Measurements from ENCODE around the gene MYO7B.

Gene MYO7B

GRCh38 chr2:127577208-127577475, 41.7 kb downstream of the MYO7B start:
- Histone ChIP-seq H2BK5ac (ENCODE audit: low read length) (no peak overlapping the region), H3K9me3 (replicated peaks in 1 of 2; ENCODE audit: control insufficient read depth in 2 of 2, insufficient read depth in 1 of 2, low read depth in 1 of 2, low read length in 2 of 2) (no peaks in the 10 kb centered on the region), H3K4ac (ENCODE audit: low read length) (no peak overlapping the region), H3K14ac (ENCODE audit: low read length) (no peak overlapping the region), H3K36me3 (replicated peaks in 1 of 2; ENCODE audit: control insufficient read depth in 2 of 2, insufficient read depth in 2 of 2, low read length in 2 of 2) (no peaks in the 10 kb centered on the region), H3K23ac (ENCODE audit: low read depth, low read length, poor library complexity) (no peak overlapping the region), H3K18ac (ENCODE audit: low read length) (no peak overlapping the region), H3K9ac (ENCODE audit: low read depth, low read length, poor library complexity) (no peak overlapping the region), H2BK120ac (ENCODE audit: low read depth, low read length) (no peak overlapping the region), H3K27ac (replicated peaks; ENCODE audit: low read length) (no peak overlapping the region), H2BK15ac (ENCODE audit: low read length) (no peak overlapping the region), H3K4me3 (ENCODE audit: low read length in 2 of 2) (no peak overlapping the region), H3K79me1 (ENCODE audit: low read depth, low read length) (no peaks in the 10 kb centered on the region), H3K27me3 (ENCODE audit: control insufficient read depth in 3 of 3, insufficient read depth in 3 of 3, low read depth in 1 of 3, low read length in 3 of 3) (peaks cover 0 to 27% (median 0%) of the 10 kb centered on the region in 3 experiments), H2AK5ac (ENCODE audit: low read depth, low read length) (no peak overlapping the region), H4K91ac (ENCODE audit: low read depth, low read length, poor library complexity) (no peak overlapping the region), H3K4me2 (ENCODE audit: insufficient read depth, low read length, poor library complexity, severe bottlenecking) (no peak overlapping the region), H2AFZ (ENCODE audit: low read length) (no peak overlapping the region), H3K4me1 (ENCODE audit: control insufficient read depth in 2 of 2, insufficient read depth in 1 of 2, low read depth in 1 of 2, low read length in 2 of 2) (no peaks in the 10 kb centered on the region), H4K8ac (ENCODE audit: low read depth, low read length) (no peak overlapping the region), H2BK12ac (ENCODE audit: low read length) (no peak overlapping the region)
- no CpG with 5 or more reads among the region's 2 CpGs for WGBS, 2 donors (ENCODE audit: extremely low coverage in 2 of 2, insufficient read length in 2 of 2, insufficient replicate concordance in 1 of 2)
- DNase-seq (ENCODE audit: low spot score): no peak

GRCh38 chr2:127577503-127577902, 42.0 kb downstream of the MYO7B start:
- H2BK15ac ChIP-seq (ENCODE audit: low read length): no peak overlapping the region
- no peak overlapping the region for H3K18ac ChIP-seq (ENCODE audit: low read length)
- no peak overlapping the region for H4K8ac ChIP-seq (ENCODE audit: low read depth, low read length)
- no peaks in the 10 kb centered on the region for H3K4me1 ChIP-seq (ENCODE audit: control insufficient read depth in 2 of 2, insufficient read depth in 1 of 2, low read depth in 1 of 2, low read length in 2 of 2)
- no peak overlapping the region for H4K91ac ChIP-seq (ENCODE audit: low read depth, low read length, poor library complexity)
- H3K23ac ChIP-seq (ENCODE audit: low read depth, low read length, poor library complexity): peak overlapping the region; percentile 62
- no peak overlapping the region for H2BK120ac ChIP-seq (ENCODE audit: low read depth, low read length)
- H3K9ac ChIP-seq (ENCODE audit: low read depth, low read length, poor library complexity): peak overlapping the region; percentile 46
- H3K79me1 ChIP-seq (ENCODE audit: low read depth, low read length): no peaks in the 10 kb centered on the region
- H3K27ac ChIP-seq (replicated peaks; ENCODE audit: low read length): no peak overlapping the region
- H2BK12ac ChIP-seq (ENCODE audit: low read length): no peak overlapping the region
- H3K27me3 ChIP-seq (ENCODE audit: control insufficient read depth in 3 of 3, insufficient read depth in 3 of 3, low read depth in 1 of 3, low read length in 3 of 3): peaks cover 0 to 26% (median 0%) of the 10 kb centered on the region in 3 experiments
- no peak overlapping the region for H3K14ac ChIP-seq (ENCODE audit: low read length)
- no peaks in the 10 kb centered on the region for H3K36me3 ChIP-seq (replicated peaks in 1 of 2; ENCODE audit: control insufficient read depth in 2 of 2, insufficient read depth in 2 of 2, low read length in 2 of 2)
- no CpG with 5 or more reads among the region's 12 CpGs for WGBS, 2 donors (ENCODE audit: extremely low coverage in 2 of 2, insufficient read length in 2 of 2, insufficient replicate concordance in 1 of 2)
- H2BK5ac ChIP-seq (ENCODE audit: low read length): no peak overlapping the region
- H3K4ac ChIP-seq (ENCODE audit: low read length): no peak overlapping the region
- H2AK5ac ChIP-seq (ENCODE audit: low read depth, low read length): peak overlapping the region; percentile 64
- DNase-seq (ENCODE audit: low spot score): no peak
- H3K4me2 ChIP-seq (ENCODE audit: insufficient read depth, low read length, poor library complexity, severe bottlenecking): no peak overlapping the region
- H2AFZ ChIP-seq (ENCODE audit: low read length): no peak overlapping the region
- no peaks in the 10 kb centered on the region for H3K9me3 ChIP-seq (replicated peaks in 1 of 2; ENCODE audit: control insufficient read depth in 2 of 2, insufficient read depth in 1 of 2, low read depth in 1 of 2, low read length in 2 of 2)
- H3K4me3 ChIP-seq (ENCODE audit: low read length in 2 of 2): no peak overlapping the region

GRCh38 chr2:127577973-127578372, 42.5 kb downstream of the MYO7B start:
- Histone ChIP-seq H3K14ac (ENCODE audit: low read length) (no peak overlapping the region), H3K23ac (ENCODE audit: low read depth, low read length, poor library complexity) (peak overlapping the region; percentile 4), H3K4me2 (ENCODE audit: insufficient read depth, low read length, poor library complexity, severe bottlenecking) (no peak overlapping the region), H2BK15ac (ENCODE audit: low read length) (no peak overlapping the region), H2BK5ac (ENCODE audit: low read length) (no peak overlapping the region), H3K27ac (replicated peaks; ENCODE audit: low read length) (no peak overlapping the region), H3K79me1 (ENCODE audit: low read depth, low read length) (no peaks in the 10 kb centered on the region), H4K8ac (ENCODE audit: low read depth, low read length) (no peak overlapping the region), H2BK12ac (ENCODE audit: low read length) (no peak overlapping the region), H3K4ac (ENCODE audit: low read length) (no peak overlapping the region), H2AK5ac (ENCODE audit: low read depth, low read length) (peak overlapping the region; percentile 64), H3K9me3 (replicated peaks in 1 of 2; ENCODE audit: control insufficient read depth in 2 of 2, insufficient read depth in 1 of 2, low read depth in 1 of 2, low read length in 2 of 2) (no peaks in the 10 kb centered on the region), H3K4me1 (ENCODE audit: control insufficient read depth in 2 of 2, insufficient read depth in 1 of 2, low read depth in 1 of 2, low read length in 2 of 2) (no peaks in the 10 kb centered on the region), H3K27me3 (ENCODE audit: control insufficient read depth in 3 of 3, insufficient read depth in 3 of 3, low read depth in 1 of 3, low read length in 3 of 3) (peaks cover 0 to 27% (median 0%) of the 10 kb centered on the region in 3 experiments), H2AFZ (ENCODE audit: low read length) (no peak overlapping the region), H4K91ac (ENCODE audit: low read depth, low read length, poor library complexity) (no peak overlapping the region), H3K18ac (ENCODE audit: low read length) (no peak overlapping the region), H3K4me3 (ENCODE audit: low read length in 2 of 2) (no peak overlapping the region), H3K36me3 (replicated peaks in 1 of 2; ENCODE audit: control insufficient read depth in 2 of 2, insufficient read depth in 2 of 2, low read length in 2 of 2) (no peaks in the 10 kb centered on the region), H2BK120ac (ENCODE audit: low read depth, low read length) (no peak overlapping the region), H3K9ac (ENCODE audit: low read depth, low read length, poor library complexity) (no peak overlapping the region)
- WGBS, 2 donors (ENCODE audit: extremely low coverage in 2 of 2, insufficient read length in 2 of 2, insufficient replicate concordance in 1 of 2): no CpG with 5 or more reads among the region's 11 CpGs
- no peak for DNase-seq (ENCODE audit: low spot score)

GRCh38 chr2:127578411-127578810, 42.9 kb downstream of the MYO7B start:
- WGBS, 2 donors (ENCODE audit: extremely low coverage in 2 of 2, insufficient read length in 2 of 2, insufficient replicate concordance in 1 of 2): no CpG with 5 or more reads among the region's 6 CpGs
- Histone ChIP-seq H2BK15ac (ENCODE audit: low read length) (no peak overlapping the region), H3K4me2 (ENCODE audit: insufficient read depth, low read length, poor library complexity, severe bottlenecking) (no peak overlapping the region)

More at GRCh38 chr2:127578411-127578810, 42.9 kb downstream of the MYO7B start:
- Histone ChIP-seq H3K27ac (replicated peaks; ENCODE audit: low read length) (no peak overlapping the region), H3K4me1 (ENCODE audit: control insufficient read depth in 2 of 2, insufficient read depth in 1 of 2, low read depth in 1 of 2, low read length in 2 of 2) (no peaks in the 10 kb centered on the region), H3K36me3 (replicated peaks in 1 of 2; ENCODE audit: control insufficient read depth in 2 of 2, insufficient read depth in 2 of 2, low read length in 2 of 2) (no peaks in the 10 kb centered on the region), H3K27me3 (ENCODE audit: control insufficient read depth in 3 of 3, insufficient read depth in 3 of 3, low read depth in 1 of 3, low read length in 3 of 3) (peaks cover 0 to 30% (median 0%) of the 10 kb centered on the region in 3 experiments), H2BK12ac (ENCODE audit: low read length) (no peak overlapping the region), H3K18ac (ENCODE audit: low read length) (no peak overlapping the region), H3K23ac (ENCODE audit: low read depth, low read length, poor library complexity) (no peak overlapping the region), H3K14ac (ENCODE audit: low read length) (no peak overlapping the region), H3K4me3 (ENCODE audit: low read length in 2 of 2) (no peak overlapping the region), H2BK5ac (ENCODE audit: low read length) (no peak overlapping the region), H2AK5ac (ENCODE audit: low read depth, low read length) (no peak overlapping the region), H3K4ac (ENCODE audit: low read length) (no peak overlapping the region), H2AFZ (ENCODE audit: low read length) (no peak overlapping the region), H3K9ac (ENCODE audit: low read depth, low read length, poor library complexity) (no peak overlapping the region), H3K79me1 (ENCODE audit: low read depth, low read length) (no peaks in the 10 kb centered on the region), H3K9me3 (replicated peaks in 1 of 2; ENCODE audit: control insufficient read depth in 2 of 2, insufficient read depth in 1 of 2, low read depth in 1 of 2, low read length in 2 of 2) (no peaks in the 10 kb centered on the region), H4K91ac (ENCODE audit: low read depth, low read length, poor library complexity) (no peak overlapping the region), H2BK120ac (ENCODE audit: low read depth, low read length) (no peak overlapping the region), H4K8ac (ENCODE audit: low read depth, low read length) (no peak overlapping the region)
- DNase-seq (ENCODE audit: low spot score): no peak
